Type B pancreatic cell (in vitro differentiated cells): ENCODE results near the gene RAPGEF6. TPM values are rescaled to one million over a fixed set of nuclear protein-coding genes. Genes with fewer than 3 reads are reported as not detected.

ENCODE experiments used
- DNase-seq: peaks from one replicate; pipeline ENCODE4 v3.0.0; 2021; ENCODE audit warnings: mixed read lengths; ENCODE audit not compliant: unreplicated experiment; ENCODE audit errors: extremely low spot score
- H3K27ac Mint-ChIP-seq: 2 replicates; pipeline ENCODE4 v1.8.0; 2021; ENCODE audit warnings: mild to moderate bottlenecking, mixed read lengths
- H3K27me3 Mint-ChIP-seq: 2 replicates; pipeline ENCODE4 v1.8.0; 2021; ENCODE audit warnings: mixed read lengths
- H3K36me3 Mint-ChIP-seq: 2 replicates; pipeline ENCODE4 v1.8.0; 2021; ENCODE audit warnings: mixed read lengths
- H3K4me1 Mint-ChIP-seq: one replicate; pipeline ENCODE4 v1.8.0; 2021; ENCODE audit warnings: mixed read lengths; ENCODE audit not compliant: unreplicated experiment
- H3K4me3 Mint-ChIP-seq: 2 replicates; pipeline ENCODE4 v1.8.0; 2021; ENCODE audit warnings: mild to moderate bottlenecking, mixed read lengths
- H3K9me3 Mint-ChIP-seq: 2 replicates; pipeline ENCODE4 v1.8.0; 2021; ENCODE audit warnings: mixed read lengths
- total RNA-seq: library from RNA; stranded (reverse); gene quantifications from 2 replicates; pipeline ENCODE4 v1.2.1, GENCODE V29; 2021; ENCODE audit warnings: low replicate concordance
- TF ChIP-seq, protein P1 (sequence below): fragments of 200-600 bp; sonication (generic); conservative IDR thresholded peaks from 2 replicates; pipeline ENCODE4 v1.5.0; 2021; ENCODE audit warnings: antibody characterized with exemption, mild to moderate bottlenecking

The RAPGEF6 gene
- total RNA-seq, 1 donor from 2014 or later, result 23.4 TPM

- TF ChIP-seq, protein P1, sequence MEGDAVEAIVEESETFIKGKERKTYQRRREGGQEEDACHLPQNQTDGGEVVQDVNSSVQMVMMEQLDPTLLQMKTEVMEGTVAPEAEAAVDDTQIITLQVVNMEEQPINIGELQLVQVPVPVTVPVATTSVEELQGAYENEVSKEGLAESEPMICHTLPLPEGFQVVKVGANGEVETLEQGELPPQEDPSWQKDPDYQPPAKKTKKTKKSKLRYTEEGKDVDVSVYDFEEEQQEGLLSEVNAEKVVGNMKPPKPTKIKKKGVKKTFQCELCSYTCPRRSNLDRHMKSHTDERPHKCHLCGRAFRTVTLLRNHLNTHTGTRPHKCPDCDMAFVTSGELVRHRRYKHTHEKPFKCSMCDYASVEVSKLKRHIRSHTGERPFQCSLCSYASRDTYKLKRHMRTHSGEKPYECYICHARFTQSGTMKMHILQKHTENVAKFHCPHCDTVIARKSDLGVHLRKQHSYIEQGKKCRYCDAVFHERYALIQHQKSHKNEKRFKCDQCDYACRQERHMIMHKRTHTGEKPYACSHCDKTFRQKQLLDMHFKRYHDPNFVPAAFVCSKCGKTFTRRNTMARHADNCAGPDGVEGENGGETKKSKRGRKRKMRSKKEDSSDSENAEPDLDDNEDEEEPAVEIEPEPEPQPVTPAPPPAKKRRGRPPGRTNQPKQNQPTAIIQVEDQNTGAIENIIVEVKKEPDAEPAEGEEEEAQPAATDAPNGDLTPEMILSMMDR, result peak; percentile 88
- no peak for DNase-seq
- H3K27me3 Mint-ChIP-seq, result no peaks in the 10 kb centered on the region
- H3K4me1 Mint-ChIP-seq, result peaks cover 15% of the 10 kb centered on the region
- H3K4me3 Mint-ChIP-seq, result no peak overlapping the region
- no peak overlapping the region for H3K27ac Mint-ChIP-seq
- no peaks in the 10 kb centered on the region for H3K9me3 Mint-ChIP-seq
- H3K36me3 Mint-ChIP-seq, result peaks cover 2% of the 10 kb centered on the region
Observed at GRCh38 chr5:131589510-131590348, 45.3 kb downstream of the RAPGEF6 start.

DNA sequence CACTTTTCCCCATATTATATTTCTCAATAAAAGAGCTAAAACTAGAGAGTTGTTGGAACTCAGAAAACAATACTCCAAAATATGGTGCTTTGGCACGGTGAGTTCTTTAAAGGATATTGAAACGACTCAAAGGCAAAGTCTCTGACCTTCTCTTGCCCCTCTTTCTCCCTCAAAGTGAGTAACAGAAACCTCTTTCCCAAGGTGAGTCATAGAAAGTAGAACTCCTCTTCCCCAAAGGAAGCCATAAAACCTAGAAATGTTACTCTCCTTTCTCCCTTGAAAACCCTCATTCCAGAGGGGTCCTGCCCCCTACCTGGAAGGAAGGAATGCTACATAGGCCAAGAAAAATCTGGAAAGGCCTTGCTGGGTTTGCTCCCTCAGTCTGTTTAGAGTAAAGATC is 47.5 kb downstream of the RAPGEF6 start:
- Mint-ChIP-seq H3K9me3 (no peaks in the 10 kb centered on the region), H3K36me3 (no peaks in the 10 kb centered on the region), H3K27ac (no peak overlapping the region), H3K4me3 (no peak overlapping the region), H3K27me3 (no peaks in the 10 kb centered on the region), H3K4me1 (peaks cover 7% of the 10 kb centered on the region)
- TF ChIP-seq, protein P1, result no peak
- DNase-seq, result no peak

GRCh38 chr5:131581702-131582101 is 53.3 kb downstream of the RAPGEF6 start:
- peaks cover 20% of the 10 kb centered on the region for H3K9me3 Mint-ChIP-seq
- H3K4me1 Mint-ChIP-seq, result no peaks in the 10 kb centered on the region
- H3K4me3 Mint-ChIP-seq, result no peak overlapping the region
- H3K27me3 Mint-ChIP-seq, result no peaks in the 10 kb centered on the region
- TF ChIP-seq, protein P1, result no peak
- DNase-seq, result no peak
- no peak overlapping the region for H3K27ac Mint-ChIP-seq
- H3K36me3 Mint-ChIP-seq, result peaks cover 35% of the 10 kb centered on the region

GRCh38 chr5:131579917-131580671 is 54.9 kb downstream of the RAPGEF6 start:
- no peaks in the 10 kb centered on the region for H3K27me3 Mint-ChIP-seq
- no peaks in the 10 kb centered on the region for H3K4me1 Mint-ChIP-seq
- no peak overlapping the region for H3K4me3 Mint-ChIP-seq
- peaks cover 20% of the 10 kb centered on the region for H3K9me3 Mint-ChIP-seq
- H3K27ac Mint-ChIP-seq, result no peak overlapping the region
- DNase-seq, result no peak
- H3K36me3 Mint-ChIP-seq, result peaks cover 35% of the 10 kb centered on the region
- TF ChIP-seq, protein P1, result no peak

GRCh38 chr5:131575660-131576227 is 59.3 kb downstream of the RAPGEF6 start:
- H3K36me3 Mint-ChIP-seq, result peaks cover 27% of the 10 kb centered on the region
- no peak overlapping the region for H3K4me3 Mint-ChIP-seq
- no peak for DNase-seq
- H3K27ac Mint-ChIP-seq, result no peak overlapping the region
- peaks cover 16% of the 10 kb centered on the region for H3K9me3 Mint-ChIP-seq
- H3K4me1 Mint-ChIP-seq, result no peaks in the 10 kb centered on the region
- no peaks in the 10 kb centered on the region for H3K27me3 Mint-ChIP-seq
- TF ChIP-seq, protein P1, result no peak
